ENCODE data around the gene ZDHHC14. TPM values are rescaled to one million over a fixed set of nuclear protein-coding genes. Genes with fewer than 3 reads are reported as not detected.

The ZDHHC14 gene
- total RNA-seq, 2 donors from 2014 or later: 8.8 to 11.6 TPM

GRCh38 chr6:157434349-157435033, 53.5 kb downstream of the ZDHHC14 start:
- intact Hi-C loops (cut with DNase I, micrococcal nuclease): no loop called here
- DNase-seq (peak; percentile 45 to 47), ATAC-seq (peak; percentile 56)

- intact Hi-C loops (cut with DNase I, micrococcal nuclease): no loop called here
- no peak for ATAC-seq
- no peak for DNase-seq
Measured at GRCh38 chr6:157436219-157436943, 55.4 kb downstream of the ZDHHC14 start.

GRCh38 chr6:157436944-157437336, 56.0 kb downstream of the ZDHHC14 start:
- ATAC-seq (no peak), DNase-seq (no peak)
- intact Hi-C loops (cut with DNase I, micrococcal nuclease): no loop called here

DNA sequence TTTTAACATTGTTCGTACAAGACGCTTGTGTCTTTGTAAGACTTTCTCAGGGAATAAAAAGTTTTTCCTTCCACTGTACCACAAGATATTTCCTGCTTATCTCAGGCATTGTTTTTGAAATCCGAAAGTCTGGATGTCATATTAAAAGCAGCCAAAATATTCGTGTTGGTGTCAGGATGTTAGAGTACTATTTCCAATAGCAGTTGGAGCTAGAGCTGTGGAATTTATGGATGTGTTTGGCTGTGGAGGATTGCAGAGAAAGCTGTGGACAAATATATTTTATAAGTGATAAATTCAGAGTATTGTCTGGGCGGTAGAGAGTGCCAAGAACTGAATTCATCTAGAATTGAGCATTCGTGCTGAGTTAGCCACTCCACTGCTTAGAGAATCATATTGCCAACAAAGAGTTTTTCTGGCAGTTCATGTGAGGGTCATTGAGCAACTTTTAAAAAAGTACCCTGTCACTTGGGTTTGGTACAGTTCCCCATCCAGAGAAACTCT, 57.7 kb downstream of the ZDHHC14 start:
- ATAC-seq: no peak
- DNase-seq: no peak
- intact Hi-C loops (cut with DNase I, micrococcal nuclease): no loop called here

- intact Hi-C loops (cut with DNase I, micrococcal nuclease): no loop called here
- no peak for DNase-seq
- no peak for ATAC-seq
Measured at GRCh38 chr6:157440171-157440570, 59.2 kb downstream of the ZDHHC14 start.

- intact Hi-C loops (cut with DNase I, micrococcal nuclease): no loop called here
- ATAC-seq: no peak
- no peak for DNase-seq
Measured at GRCh38 chr6:157442291-157442690, 61.3 kb downstream of the ZDHHC14 start.

DNA sequence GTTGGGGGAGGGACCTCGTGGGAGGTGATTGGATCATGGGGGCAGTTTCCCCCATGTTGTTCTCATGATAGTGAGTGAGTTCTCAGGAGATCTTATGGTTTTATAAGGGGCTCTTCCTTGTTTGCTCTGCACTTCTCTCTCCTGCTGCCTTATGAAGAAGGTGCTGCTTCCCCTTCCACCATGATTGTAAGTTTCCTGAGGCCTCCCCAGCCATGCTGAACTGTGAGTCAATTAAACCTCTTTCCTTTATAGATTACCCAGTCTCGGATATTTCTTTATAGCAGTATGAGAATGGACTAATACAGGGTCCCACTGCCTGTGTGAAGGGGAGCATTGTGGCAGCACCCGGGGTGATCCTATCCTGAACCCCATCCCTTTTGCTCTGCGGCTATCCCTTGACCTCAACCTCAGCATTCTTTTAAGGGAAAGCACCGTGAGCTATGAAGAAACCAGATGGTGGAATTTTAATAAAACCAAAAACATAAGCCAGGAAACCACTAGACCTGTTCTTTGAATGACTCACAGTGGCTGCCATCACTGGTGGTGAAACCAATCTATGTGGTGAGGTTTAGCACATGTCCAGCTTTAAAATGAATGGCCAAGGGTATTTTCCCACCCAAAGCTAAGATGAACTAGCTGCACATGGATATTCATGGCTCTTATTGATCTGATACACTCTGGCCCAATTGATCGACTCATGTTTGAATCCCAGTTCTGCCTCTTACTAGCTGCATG, 62.2 kb downstream of the ZDHHC14 start:
- ATAC-seq (no peak), DNase-seq (no peak)
- intact Hi-C loops (cut with DNase I, micrococcal nuclease): no loop called here

- ATAC-seq (no peak), DNase-seq (no peak)
- intact Hi-C loops (cut with DNase I, micrococcal nuclease): no loop called here
Measured at GRCh38 chr6:157445277-157446009, 64.5 kb downstream of the ZDHHC14 start.

- DNase-seq: no peak
- intact Hi-C loops (cut with DNase I, micrococcal nuclease): no loop called here
- ATAC-seq: no peak
Measured at GRCh38 chr6:157447735-157448134, 66.7 kb downstream of the ZDHHC14 start.

GRCh38 chr6:157449610-157450009, 68.6 kb downstream of the ZDHHC14 start:
- DNase-seq (no peak), ATAC-seq (peak; percentile 41)
- intact Hi-C loops (cut with DNase I, micrococcal nuclease): no loop called here

- no peak for ATAC-seq
- no peak for DNase-seq
- intact Hi-C loops (cut with DNase I, micrococcal nuclease): no loop called here
Measured at GRCh38 chr6:157450931-157451742, 70.1 kb downstream of the ZDHHC14 start.

DNA sequence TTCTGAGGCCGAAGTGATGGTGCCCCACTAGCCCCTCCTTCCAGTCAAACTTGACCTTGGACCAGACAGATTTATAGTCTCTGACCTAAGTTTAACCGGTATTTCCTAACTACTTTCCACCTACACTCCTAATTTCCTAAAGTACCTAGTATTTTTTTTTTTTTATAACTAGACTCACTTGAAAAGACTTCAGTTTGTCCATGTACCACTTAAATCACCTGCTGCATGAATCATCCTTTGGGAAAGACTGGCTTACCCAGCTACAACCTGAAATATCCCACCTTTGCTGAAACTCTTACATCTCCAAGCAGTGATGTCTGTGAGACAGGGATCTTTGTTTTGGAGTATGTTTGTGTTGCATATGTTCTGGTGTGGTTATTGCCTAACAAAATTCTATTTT, 71.1 kb downstream of the ZDHHC14 start:
- ATAC-seq: peak; percentile 38
- no peak for DNase-seq
- intact Hi-C loops (cut with DNase I, micrococcal nuclease): no loop called here

GRCh38 chr6:157453131-157453530, 72.1 kb downstream of the ZDHHC14 start:
- ATAC-seq: no peak
- no peak for DNase-seq
- intact Hi-C loops (cut with DNase I, micrococcal nuclease): no loop called here

- ATAC-seq (no peak), DNase-seq (no peak)
- intact Hi-C loops (cut with DNase I, micrococcal nuclease): no loop called here
Measured at GRCh38 chr6:157453978-157454377, 73.0 kb downstream of the ZDHHC14 start.

DNA sequence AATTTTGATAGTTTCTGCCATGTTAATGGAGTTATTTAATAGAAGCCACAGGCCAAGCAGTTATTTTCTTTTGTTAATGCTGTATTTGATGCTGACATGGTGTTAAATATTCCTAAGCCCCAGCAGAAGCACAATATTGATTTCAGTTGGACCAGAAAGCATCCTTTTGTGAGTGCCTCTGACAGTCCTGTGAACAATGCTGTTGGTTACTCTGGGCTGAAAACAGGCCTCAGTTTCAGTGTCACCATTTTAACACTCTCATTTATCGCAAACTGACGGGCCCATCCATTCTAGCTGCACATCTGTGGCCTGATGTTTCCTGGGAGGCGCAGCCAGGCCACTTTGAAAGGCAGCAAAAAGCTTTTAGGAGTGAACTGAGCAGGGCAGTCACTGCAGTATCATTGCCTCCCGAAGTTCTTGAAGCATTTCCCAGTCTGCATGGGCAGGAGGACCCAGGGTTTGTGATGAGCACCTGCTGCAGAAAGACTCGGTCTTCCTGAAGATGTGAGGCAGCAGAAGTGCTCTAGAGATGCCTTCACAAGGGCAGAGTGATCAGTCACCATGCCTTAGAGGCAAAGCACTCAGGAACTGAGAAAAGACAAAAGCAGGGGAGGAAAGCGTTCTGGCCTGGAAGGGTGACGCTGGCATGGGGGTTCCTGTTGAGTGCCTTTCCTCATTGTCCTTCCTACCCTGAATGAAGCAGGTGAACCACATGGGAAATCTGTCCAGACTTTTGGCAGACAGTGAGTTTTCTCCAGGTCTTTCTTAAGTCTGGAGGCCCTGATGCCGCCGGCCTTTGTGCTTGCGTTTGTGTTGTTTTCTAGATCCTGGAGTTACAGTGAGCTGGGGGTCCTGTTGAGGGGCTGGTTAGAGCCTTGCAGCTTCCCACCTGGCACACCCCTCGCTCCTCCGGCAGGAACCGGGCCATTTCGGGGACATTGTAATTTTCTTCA, 74.0 kb downstream of the ZDHHC14 start:
- intact Hi-C loops (cut with DNase I, micrococcal nuclease): no loop called here
- DNase-seq: no peak
- no peak for ATAC-seq

- ATAC-seq: no peak
- intact Hi-C loops (cut with DNase I, micrococcal nuclease): no loop called here
- no peak for DNase-seq
Measured at GRCh38 chr6:157455731-157456523, 74.9 kb downstream of the ZDHHC14 start.

DNA sequence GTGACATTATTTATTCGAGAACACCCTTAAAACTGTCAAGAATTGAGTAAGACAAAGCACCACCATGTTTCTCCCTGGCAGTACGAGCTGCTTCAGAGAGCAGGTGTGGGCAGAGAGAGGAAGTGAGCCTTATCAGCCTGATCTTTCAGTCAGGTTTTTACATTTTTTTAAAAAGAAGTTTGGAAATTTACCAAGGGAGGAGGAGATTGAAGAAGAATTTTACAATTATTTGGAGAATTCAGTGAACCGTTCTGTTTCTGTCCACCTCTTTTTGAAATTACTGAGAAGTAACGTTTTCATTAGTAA, 75.5 kb downstream of the ZDHHC14 start:
- intact Hi-C loops (cut with DNase I, micrococcal nuclease): no loop called here
- no peak for DNase-seq
- no peak for ATAC-seq
